ENCODE data around the gene OR6J1. TPM values are rescaled to one million over a fixed set of nuclear protein-coding genes. Genes with fewer than 3 reads are reported as not detected.

Gene OR6J1
- total and polyA plus RNA-seq, 2 donors (not counting 3 experiments of a cell fraction or from before 2014, with no cell fraction given) = not detected

- FAIRE-seq (no peak), DNase-seq (ENCODE audit: low read depth, low spot score) (no peak)
- Histone ChIP-seq H3K9me3 (replicated peaks; ENCODE audit: control insufficient read depth, insufficient read depth, low read length) (no peaks in the 10 kb centered on the region), H3K4me1 (ENCODE audit: control insufficient read depth, extremely low read depth, insufficient read depth, low read length) (peaks cover 26% of the 10 kb centered on the region), H4K20me1 (replicated peaks; ENCODE audit: control insufficient read depth, extremely low read depth, insufficient read depth, low read length) (no peaks in the 10 kb centered on the region), H3K27ac (ENCODE audit: insufficient read depth, low read depth, low read length) (peak overlapping the region; percentile 91), H3K36me3 (ENCODE audit: control insufficient read depth in 2 of 2, extremely low read depth in 1 of 2, insufficient read depth in 2 of 2, low read length in 2 of 2) (no peaks in the 10 kb centered on the region), H3K4me3 (replicated peaks in 1 of 3; ENCODE audit: insufficient read depth in 1 of 3, low read depth in 1 of 3, low read length in 3 of 3) (no peak overlapping the region), H3K9me1 (replicated peaks; ENCODE audit: control insufficient read depth, extremely low read depth, insufficient read depth, low read length) (no peaks in the 10 kb centered on the region), H2AFZ (ENCODE audit: low read depth, low read length) (no peak overlapping the region), H3K79me2 (ENCODE audit: control insufficient read depth, insufficient read depth, low read length) (no peaks in the 10 kb centered on the region), H3K27me3 (ENCODE audit: control insufficient read depth in 2 of 2, insufficient read depth in 2 of 2, low read length in 2 of 2) (no peaks in the 10 kb centered on the region), H3K4me2 (ENCODE audit: insufficient read depth, low read length) (no peak overlapping the region), H3K9ac (replicated peaks; ENCODE audit: extremely low read depth, insufficient read depth, low read length) (no peak overlapping the region)
- POLR2A ChIA-PET = no interaction called here
- intact Hi-C loops (cut with micrococcal nuclease) = no loop called here
- TF ChIP-seq CTCF (IDR thresholded peaks at IDR 0.05; ENCODE audit: extremely low read depth in 1 of 2, insufficient read depth in 1 of 2, low read depth in 1 of 2, low read length in 2 of 2) (no peak), GATA2 (IDR thresholded peaks at IDR 0.05; ENCODE audit: insufficient read depth, insufficient read length, low read depth, low read length) (no peak), POLR2A (IDR thresholded peaks at IDR 0.05; ENCODE audit: low read depth, low read length) (no peak), EZH2 (IDR thresholded peaks at IDR 0.05; ENCODE audit: borderline replicate concordance, low read depth, low read length, severe bottlenecking) (no peak), MYC (IDR thresholded peaks at IDR 0.05; ENCODE audit: low read depth, low read length) (no peak), JUN (IDR thresholded peaks at IDR 0.05; ENCODE audit: borderline replicate concordance, insufficient read depth, insufficient read length, low read depth) (no peak), FOS (IDR thresholded peaks at IDR 0.05; ENCODE audit: borderline replicate concordance, insufficient read depth, low read length) (no peak), MAX (IDR thresholded peaks at IDR 0.05; ENCODE audit: insufficient read depth, insufficient read length) (no peak)
- BruUV-seq (replicated peaks) = no TSS peak
- CTCF ChIA-PET = interaction anchor here (0.7 to 0.8 kb wide), 2 partner anchors 33 to 39 kb away, joined by 3 read pairs; no protein-coding TSS in a partner anchor
- dilution Hi-C loops (cut with MboI; ENCODE audit: extremely low pct_ligation_motif_present, low sequenced_read_pairs) = no loop called here
Observed at GRCh38 chr14:22692194-22692593, 48.0 kb upstream of the OR6J1 start.
